Measurements from ENCODE around the gene IRX6.

The IRX6 gene

GRCh38 chr16:55294931-55295342, 29.1 kb upstream of the IRX6 start:
- Mint-ChIP-seq H3K27ac (no peak overlapping the region), H3K36me3 (ENCODE audit: low read depth) (no peaks in the 10 kb centered on the region), H3K27me3 (peaks cover 3% of the 10 kb centered on the region), H3K4me3 (no peak overlapping the region), H3K9me3 (no peaks in the 10 kb centered on the region), H3K4me1 (ENCODE audit: low read depth) (no peaks in the 10 kb centered on the region)

- Mint-ChIP-seq H3K9me3 (no peaks in the 10 kb centered on the region), H3K4me3 (no peak overlapping the region)
These were observed 26.7 kb upstream of the IRX6 start for GRCh38 chr16:55297062-55297909.

DNA sequence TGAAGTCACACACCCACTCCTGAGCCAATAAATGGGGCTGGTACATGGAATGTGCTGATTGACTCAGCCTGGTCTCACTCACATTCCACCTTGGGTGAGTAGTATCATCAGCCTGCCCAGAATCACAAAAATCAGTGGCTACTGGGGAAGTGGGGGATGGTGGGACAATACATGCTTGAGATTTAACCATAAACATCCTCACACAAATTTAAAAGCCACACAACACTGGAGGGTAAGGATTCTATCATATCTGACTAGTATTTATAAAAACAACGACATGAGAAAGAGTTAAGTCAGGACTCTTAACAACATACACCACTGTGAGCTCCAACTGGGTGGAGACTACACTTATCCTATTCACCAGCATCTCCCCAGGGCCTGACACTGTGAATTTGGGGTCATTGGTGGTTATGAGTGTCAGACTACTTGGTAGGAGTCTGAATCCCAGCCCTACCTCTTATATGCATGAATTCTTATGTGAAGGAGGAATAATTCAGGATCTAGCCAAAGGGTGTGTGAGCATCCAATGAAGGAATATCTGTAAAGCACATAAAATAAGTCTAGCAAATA, 26.0 kb upstream of the IRX6 start:
- Mint-ChIP-seq H3K36me3 (ENCODE audit: low read depth) (no peaks in the 10 kb centered on the region), H3K27ac (no peak overlapping the region), H3K4me1 (ENCODE audit: low read depth) (no peaks in the 10 kb centered on the region), H3K27me3 (peaks cover 12% of the 10 kb centered on the region), H3K4me3 (no peak overlapping the region), H3K9me3 (no peaks in the 10 kb centered on the region)

More at GRCh38 chr16:55297062-55297909, 26.7 kb upstream of the IRX6 start:
- H3K27me3 Mint-ChIP-seq: peaks cover 15% of the 10 kb centered on the region
- H3K36me3 Mint-ChIP-seq (ENCODE audit: low read depth): no peaks in the 10 kb centered on the region
- H3K4me1 Mint-ChIP-seq (ENCODE audit: low read depth): no peaks in the 10 kb centered on the region
- H3K27ac Mint-ChIP-seq: no peak overlapping the region

DNA sequence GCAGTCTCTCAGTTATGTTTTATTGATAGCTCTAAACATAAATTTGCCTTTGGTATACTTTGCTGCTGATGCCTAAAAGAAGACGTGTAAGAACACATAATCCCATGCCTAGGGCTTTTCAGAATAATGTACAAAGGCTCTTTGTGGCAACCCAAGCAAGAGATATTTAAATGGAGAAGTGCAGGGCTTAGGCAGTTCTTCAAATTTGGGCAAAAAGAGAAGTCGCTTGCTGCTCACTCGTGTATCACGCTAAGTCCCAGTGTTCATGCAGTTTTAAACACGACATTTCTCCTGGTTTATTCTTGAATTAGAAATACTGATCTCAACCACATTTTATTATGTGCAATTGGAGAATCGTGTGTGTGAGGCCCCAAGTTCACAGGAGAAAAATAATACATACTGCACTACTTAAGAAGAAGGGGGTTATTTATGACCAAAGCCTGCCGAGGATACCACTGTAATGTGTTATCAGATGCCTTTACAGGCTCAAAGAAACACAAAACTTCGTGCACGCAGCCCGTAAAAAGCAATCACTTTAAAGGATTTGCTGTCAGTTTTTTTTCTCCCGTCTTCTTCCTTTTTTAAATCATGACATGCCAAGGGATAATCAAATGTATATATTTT, 22.5 kb upstream of the IRX6 start:
- peaks cover 12% of the 10 kb centered on the region for H3K27me3 Mint-ChIP-seq
- H3K36me3 Mint-ChIP-seq (ENCODE audit: low read depth): no peaks in the 10 kb centered on the region
- H3K9me3 Mint-ChIP-seq: no peaks in the 10 kb centered on the region
- H3K4me3 Mint-ChIP-seq: no peak overlapping the region
- no peak overlapping the region for H3K27ac Mint-ChIP-seq
- H3K4me1 Mint-ChIP-seq (ENCODE audit: low read depth): no peaks in the 10 kb centered on the region

GRCh38 chr16:55302635-55303034, 21.4 kb upstream of the IRX6 start:
- Mint-ChIP-seq H3K4me3 (no peak overlapping the region), H3K9me3 (no peaks in the 10 kb centered on the region), H3K27me3 (peaks cover 12% of the 10 kb centered on the region), H3K36me3 (ENCODE audit: low read depth) (no peaks in the 10 kb centered on the region), H3K27ac (no peak overlapping the region), H3K4me1 (ENCODE audit: low read depth) (no peaks in the 10 kb centered on the region)

GRCh38 chr16:55308973-55309372, 15.0 kb upstream of the IRX6 start:
- Mint-ChIP-seq H3K36me3 (ENCODE audit: low read depth) (no peaks in the 10 kb centered on the region), H3K27me3 (peaks cover 4% of the 10 kb centered on the region), H3K4me1 (ENCODE audit: low read depth) (no peaks in the 10 kb centered on the region), H3K4me3 (no peak overlapping the region), H3K27ac (no peak overlapping the region), H3K9me3 (peaks cover 9% of the 10 kb centered on the region)

DNA sequence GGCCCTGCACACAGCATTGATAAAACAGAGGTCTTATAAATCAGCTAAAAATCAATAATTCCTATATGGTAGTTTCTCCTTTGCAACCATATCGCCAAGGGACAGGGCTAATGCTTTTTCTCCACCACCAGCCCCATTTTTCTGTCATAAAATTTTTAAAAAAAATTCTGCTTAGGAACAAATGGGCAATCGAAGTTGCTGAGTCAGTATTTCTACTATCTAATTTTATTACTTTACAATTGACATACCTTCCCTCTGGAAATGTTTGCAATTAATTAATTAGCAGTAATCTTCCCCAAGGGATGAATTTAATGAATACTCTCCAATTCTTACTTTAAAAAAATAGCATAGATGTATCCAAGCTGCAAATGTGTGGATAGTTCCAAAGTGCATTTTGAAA, 1.7 kb upstream of the IRX6 start:
- H3K27me3 Mint-ChIP-seq: peaks cover 35% of the 10 kb centered on the region
- H3K27ac Mint-ChIP-seq: no peak overlapping the region
- H3K4me3 Mint-ChIP-seq: no peak overlapping the region
- no peaks in the 10 kb centered on the region for H3K36me3 Mint-ChIP-seq (ENCODE audit: low read depth)
- no peaks in the 10 kb centered on the region for H3K9me3 Mint-ChIP-seq
- H3K4me1 Mint-ChIP-seq (ENCODE audit: low read depth): no peaks in the 10 kb centered on the region

GRCh38 chr16:55324285-55325079, 479 bp downstream of the IRX6 start:
- H3K9me3 Mint-ChIP-seq: no peaks in the 10 kb centered on the region
- peaks cover 47% of the 10 kb centered on the region for H3K27me3 Mint-ChIP-seq
- no peaks in the 10 kb centered on the region for H3K36me3 Mint-ChIP-seq (ENCODE audit: low read depth)
- no peaks in the 10 kb centered on the region for H3K4me1 Mint-ChIP-seq (ENCODE audit: low read depth)
- H3K4me3 Mint-ChIP-seq: no peak overlapping the region
- H3K27ac Mint-ChIP-seq: no peak overlapping the region

- Mint-ChIP-seq H3K36me3 (ENCODE audit: low read depth) (no peaks in the 10 kb centered on the region), H3K9me3 (no peaks in the 10 kb centered on the region), H3K4me3 (no peak overlapping the region), H3K27me3 (peaks cover 53% of the 10 kb centered on the region), H3K27ac (no peak overlapping the region), H3K4me1 (ENCODE audit: low read depth) (no peaks in the 10 kb centered on the region)
These were observed 1.1 kb downstream of the IRX6 start for GRCh38 chr16:55325080-55325447.

DNA sequence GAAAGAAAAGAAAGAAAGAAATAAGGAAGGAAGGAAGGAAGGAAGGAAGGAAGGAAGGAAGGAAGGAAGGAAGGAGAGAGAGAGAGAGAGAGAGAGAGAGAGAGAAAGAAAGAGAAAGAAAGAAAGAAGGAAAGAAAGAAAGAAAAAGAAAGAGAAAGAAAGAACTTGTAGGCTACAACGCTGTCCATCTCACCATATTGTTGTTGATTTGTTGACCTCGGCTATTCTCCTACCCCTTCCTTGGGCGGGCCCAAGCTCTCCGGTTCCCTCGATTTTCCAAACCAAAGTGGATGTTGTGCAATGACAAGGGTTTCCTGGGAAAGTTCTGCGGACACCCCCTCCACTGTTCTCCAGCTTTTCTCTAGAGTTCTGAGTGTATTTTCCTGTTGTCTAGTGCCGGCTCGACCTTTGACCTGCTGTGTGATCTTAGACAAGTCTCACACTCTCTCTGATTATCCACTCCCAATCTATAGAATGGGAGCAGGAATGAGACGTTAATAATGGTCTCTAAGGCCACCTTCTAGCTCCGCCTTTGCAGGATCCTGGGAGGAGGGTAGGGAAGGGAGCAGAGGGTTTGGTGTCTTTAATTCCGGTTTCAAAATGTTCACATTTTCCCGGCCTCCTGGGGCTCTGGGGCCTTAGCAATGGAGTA, 1.6 kb downstream of the IRX6 start:
- no peaks in the 10 kb centered on the region for H3K4me1 Mint-ChIP-seq (ENCODE audit: low read depth)
- no peak overlapping the region for H3K4me3 Mint-ChIP-seq
- H3K36me3 Mint-ChIP-seq (ENCODE audit: low read depth): no peaks in the 10 kb centered on the region
- no peaks in the 10 kb centered on the region for H3K9me3 Mint-ChIP-seq
- peaks cover 58% of the 10 kb centered on the region for H3K27me3 Mint-ChIP-seq
- H3K27ac Mint-ChIP-seq: no peak overlapping the region

DNA sequence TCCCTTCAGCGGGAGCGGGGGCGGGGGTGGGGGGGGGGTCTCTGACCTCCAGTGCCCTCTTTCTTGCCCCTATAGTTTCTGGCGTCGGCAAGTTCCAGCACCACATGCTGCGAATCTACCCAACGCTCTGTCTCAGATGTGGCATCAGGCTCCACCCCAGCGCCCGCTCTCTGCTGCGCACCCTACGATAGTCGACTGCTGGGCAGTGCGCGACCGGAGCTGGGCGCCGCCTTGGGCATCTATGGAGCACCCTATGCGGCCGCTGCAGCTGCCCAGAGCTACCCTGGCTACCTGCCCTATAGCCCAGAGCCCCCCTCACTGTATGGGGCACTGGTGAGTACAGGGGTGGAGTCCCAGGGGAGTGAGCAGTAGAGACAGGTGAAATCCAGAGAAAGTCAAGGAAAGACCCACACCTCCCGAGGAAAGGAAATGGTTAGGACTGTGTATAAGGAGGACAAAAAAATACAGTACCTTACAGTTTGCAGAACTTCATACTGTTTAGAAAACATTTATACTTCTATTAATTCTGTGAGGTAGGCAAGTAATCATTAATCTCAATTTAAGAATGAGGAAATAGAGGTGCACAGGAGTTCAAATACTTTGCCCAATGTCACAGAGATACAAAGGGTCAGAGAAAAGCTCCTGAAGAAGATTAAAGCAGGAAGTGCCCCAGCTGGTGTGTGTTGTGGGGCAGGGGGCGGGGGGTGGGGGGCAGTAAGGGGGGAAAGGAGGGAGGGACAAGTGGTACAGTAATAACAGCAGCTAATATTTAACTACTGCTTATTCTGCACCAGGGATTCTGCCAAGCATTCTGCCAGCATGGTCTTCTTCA, 2.5 kb downstream of the IRX6 start:
- peaks cover 62% of the 10 kb centered on the region for H3K27me3 Mint-ChIP-seq

GRCh38 chr16:55328611-55329569, 4.9 kb downstream of the IRX6 start:
- no peak overlapping the region for H3K27ac Mint-ChIP-seq
- peaks cover 69% of the 10 kb centered on the region for H3K27me3 Mint-ChIP-seq
- H3K9me3 Mint-ChIP-seq: no peaks in the 10 kb centered on the region
- H3K4me1 Mint-ChIP-seq (ENCODE audit: low read depth): no peaks in the 10 kb centered on the region
- H3K36me3 Mint-ChIP-seq (ENCODE audit: low read depth): no peaks in the 10 kb centered on the region
- H3K4me3 Mint-ChIP-seq: no peak overlapping the region

More for the DNA sequence above, 2.5 kb downstream of the IRX6 start:
- H3K9me3 Mint-ChIP-seq: no peaks in the 10 kb centered on the region
- no peaks in the 10 kb centered on the region for H3K36me3 Mint-ChIP-seq (ENCODE audit: low read depth)
- H3K27ac Mint-ChIP-seq: no peak overlapping the region
- H3K4me3 Mint-ChIP-seq: no peak overlapping the region
- H3K4me1 Mint-ChIP-seq (ENCODE audit: low read depth): no peaks in the 10 kb centered on the region

GRCh38 chr16:55329791-55330428, 5.9 kb downstream of the IRX6 start:
- no peak overlapping the region for H3K4me3 Mint-ChIP-seq
- no peaks in the 10 kb centered on the region for H3K4me1 Mint-ChIP-seq (ENCODE audit: low read depth)
- H3K36me3 Mint-ChIP-seq (ENCODE audit: low read depth): no peaks in the 10 kb centered on the region
- no peak overlapping the region for H3K27ac Mint-ChIP-seq
- peaks cover 72% of the 10 kb centered on the region for H3K27me3 Mint-ChIP-seq
- H3K9me3 Mint-ChIP-seq: no peaks in the 10 kb centered on the region
